HG02678 (cell line): ENCODE data around the gene HOXA6.
A peak's percentile ranks its signal among the peaks of the same experiment; 100 is the strongest.

Experiments used
- ATAC-seq: cut with Tn5 transposase; IDR thresholded peaks from one replicate; pipeline ENCODE4 v1.9.1; 2021; ENCODE audit warnings: mild to moderate bottlenecking, moderate library complexity; ENCODE audit not compliant: unreplicated experiment

HOXA6 gene

GRCh38 chr7:27141137-27141922 is 6.2 kb downstream of the HOXA6 start:
- no peak for ATAC-seq

DNA sequence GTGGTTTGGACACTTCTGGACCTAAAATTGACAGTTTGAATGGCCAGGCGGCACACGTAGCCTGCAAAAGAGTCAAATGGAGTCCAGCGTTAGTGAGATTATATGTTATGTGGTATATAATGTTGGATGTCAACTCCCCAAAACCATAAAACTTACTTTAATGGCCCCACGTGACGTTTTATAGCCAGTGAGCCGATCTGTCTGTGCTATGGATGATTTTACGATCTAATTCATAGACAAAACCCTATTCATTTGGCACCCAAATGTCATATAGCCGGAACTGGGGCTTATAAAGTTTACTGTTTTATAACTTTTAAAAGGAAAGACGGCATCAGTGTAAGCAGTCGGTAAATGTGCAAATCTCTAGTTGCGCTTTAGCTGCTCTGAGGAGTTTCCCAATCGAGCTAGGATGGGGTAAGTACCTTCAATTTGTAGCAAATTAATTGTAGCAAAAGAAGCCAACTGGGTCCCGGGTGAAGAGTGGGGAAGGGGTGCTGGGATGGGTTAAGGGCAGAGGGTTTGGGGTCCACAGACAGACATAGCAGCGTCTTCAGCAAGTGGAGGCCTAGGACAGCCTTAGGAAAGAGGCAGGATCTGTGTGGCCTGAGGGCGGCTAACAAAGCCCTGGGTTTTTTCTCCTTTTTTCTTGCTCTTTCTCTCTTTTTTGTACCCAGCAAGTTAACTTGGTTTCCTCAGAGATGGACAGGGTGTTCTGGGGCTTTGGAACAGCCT is 7.3 kb downstream of the HOXA6 start:
- ATAC-seq = no peak

DNA sequence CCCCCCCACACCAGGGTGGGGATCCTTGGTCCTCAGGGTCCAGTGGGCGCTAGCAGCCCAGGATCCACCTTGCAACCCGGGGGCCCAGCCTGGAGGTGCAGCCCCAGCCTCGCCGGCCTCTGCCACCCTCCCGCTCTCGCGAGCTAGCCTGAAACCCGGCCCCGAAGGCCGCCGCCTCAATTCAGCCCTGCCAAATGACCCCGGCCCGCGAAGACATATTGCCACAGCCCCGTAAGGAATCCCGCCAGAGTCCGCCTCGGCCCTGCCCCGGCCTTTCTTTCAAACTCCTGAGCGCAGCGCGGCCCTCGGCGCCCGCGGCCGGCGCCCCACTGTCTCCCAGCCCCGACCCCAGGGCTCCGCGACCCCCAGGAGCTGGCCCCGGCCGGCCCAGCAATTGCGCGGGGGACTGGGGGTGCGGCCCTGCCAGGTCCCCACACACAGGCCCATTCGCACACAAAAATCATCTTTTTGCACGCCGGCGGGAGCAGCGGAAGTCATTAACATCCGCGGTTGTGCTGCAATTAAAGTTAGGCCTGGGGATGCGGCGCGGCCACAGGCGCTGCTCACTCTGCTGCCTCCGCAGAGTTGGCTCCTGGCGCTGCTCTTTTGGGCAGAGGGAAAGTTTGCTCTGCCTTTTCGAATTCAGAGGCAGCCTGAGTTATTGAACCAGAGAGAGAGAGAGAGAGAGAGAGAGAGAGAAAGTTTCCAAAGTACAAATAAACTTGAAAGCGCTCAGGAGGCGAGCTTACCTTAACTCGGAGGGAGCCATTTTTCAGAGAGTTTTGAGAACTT is 8.0 kb downstream of the HOXA6 start:
- no peak for ATAC-seq

GRCh38 chr7:27138985-27139333 is 8.6 kb downstream of the HOXA6 start:
- ATAC-seq = no peak

DNA sequence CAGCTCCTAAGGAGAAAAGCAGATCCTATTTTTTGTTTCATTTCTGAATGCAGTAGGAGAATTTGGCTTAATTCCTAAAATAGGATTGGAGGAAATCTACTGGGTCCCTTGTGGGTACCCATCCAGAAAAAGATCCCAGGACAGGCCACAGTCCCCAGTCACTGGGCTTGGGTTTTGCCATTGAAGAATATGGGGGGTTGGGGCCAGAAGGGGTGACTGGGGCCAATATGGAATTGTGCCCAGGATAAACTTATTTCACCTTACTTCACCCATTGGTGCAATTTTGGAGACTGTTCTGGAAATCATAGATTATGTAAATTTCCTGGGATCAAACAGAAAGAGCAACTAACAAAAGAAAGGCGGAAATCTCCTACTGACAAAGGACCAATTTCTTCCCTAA is 9.1 kb downstream of the HOXA6 start:
- ATAC-seq = no peak

DNA sequence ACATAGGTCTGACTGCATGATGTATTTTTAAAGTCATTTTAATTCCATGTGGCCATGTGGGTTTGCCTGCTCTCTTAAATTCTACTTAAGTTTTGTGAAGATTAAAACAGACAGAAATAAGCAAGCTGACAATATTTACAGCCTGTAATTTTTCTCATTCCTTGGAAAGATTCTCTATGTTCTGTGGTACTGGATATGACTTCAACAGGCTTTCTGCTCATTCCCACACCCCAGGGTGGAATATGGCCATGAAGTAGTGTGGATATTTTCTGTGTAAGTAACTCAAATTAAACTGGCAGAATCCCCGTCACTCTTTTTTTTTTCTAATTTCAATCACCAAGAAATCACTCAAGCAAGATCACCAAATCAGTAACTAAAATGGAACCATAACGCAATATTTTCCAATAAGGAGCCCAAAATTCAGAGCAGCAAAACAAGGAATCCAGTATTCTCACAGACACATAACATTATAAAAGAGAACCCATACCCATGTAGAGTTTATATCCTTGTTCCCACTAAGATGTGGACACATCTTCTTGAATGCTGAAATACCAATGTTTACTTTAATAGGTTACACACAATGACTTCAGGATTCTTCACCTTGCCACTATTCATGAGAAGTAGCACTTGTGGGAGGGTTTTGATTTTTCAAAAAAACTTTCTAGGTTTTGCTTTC is 9.8 kb downstream of the HOXA6 start:
- no peak for ATAC-seq

GRCh38 chr7:27134392-27134791 is 13.2 kb downstream of the HOXA6 start:
- ATAC-seq = no peak

GRCh38 chr7:27133409-27134231 is 14.0 kb downstream of the HOXA6 start:
- no peak for ATAC-seq

DNA sequence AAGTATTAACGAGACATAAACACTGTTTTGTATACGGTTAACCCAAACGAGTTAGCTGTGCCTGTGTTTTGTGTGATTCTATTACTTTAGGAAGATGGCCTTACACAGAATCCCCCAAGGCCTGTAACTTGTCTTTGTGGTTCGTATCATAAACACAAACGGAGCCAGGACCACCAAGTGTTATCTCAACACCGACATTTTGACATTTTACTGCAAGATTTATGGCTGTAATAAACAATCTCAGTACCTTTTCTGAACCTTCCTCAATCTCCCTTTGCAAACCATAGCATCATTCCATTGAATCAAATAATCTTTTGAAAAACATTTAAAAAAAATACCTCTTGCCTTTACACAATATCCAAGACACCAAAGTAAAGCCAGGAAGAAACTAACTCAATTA is 14.6 kb downstream of the HOXA6 start:
- no peak for ATAC-seq

GRCh38 chr7:27132214-27132613 is 15.4 kb downstream of the HOXA6 start:
- no peak for ATAC-seq

DNA sequence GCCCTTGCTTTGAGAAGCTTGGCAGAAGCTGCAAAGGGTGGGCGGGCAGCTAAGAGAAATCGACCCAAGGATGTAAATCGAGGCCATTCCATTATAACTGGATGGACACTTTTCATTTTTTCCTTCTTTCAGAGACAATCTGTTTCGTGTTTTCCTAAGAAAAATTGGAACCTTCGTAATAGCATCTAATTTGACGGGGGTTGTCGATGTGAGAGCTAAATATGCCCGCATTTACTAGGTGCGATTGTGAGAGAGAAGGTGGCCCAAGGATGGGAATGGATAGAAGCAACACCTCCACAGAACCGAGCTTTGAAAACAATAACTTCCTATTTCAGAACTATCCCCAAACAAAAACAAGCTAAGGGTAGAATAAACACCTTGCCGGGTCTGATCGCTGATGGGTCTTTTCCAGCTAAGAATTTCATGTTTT is 16.2 kb downstream of the HOXA6 start:
- no peak for ATAC-seq

DNA sequence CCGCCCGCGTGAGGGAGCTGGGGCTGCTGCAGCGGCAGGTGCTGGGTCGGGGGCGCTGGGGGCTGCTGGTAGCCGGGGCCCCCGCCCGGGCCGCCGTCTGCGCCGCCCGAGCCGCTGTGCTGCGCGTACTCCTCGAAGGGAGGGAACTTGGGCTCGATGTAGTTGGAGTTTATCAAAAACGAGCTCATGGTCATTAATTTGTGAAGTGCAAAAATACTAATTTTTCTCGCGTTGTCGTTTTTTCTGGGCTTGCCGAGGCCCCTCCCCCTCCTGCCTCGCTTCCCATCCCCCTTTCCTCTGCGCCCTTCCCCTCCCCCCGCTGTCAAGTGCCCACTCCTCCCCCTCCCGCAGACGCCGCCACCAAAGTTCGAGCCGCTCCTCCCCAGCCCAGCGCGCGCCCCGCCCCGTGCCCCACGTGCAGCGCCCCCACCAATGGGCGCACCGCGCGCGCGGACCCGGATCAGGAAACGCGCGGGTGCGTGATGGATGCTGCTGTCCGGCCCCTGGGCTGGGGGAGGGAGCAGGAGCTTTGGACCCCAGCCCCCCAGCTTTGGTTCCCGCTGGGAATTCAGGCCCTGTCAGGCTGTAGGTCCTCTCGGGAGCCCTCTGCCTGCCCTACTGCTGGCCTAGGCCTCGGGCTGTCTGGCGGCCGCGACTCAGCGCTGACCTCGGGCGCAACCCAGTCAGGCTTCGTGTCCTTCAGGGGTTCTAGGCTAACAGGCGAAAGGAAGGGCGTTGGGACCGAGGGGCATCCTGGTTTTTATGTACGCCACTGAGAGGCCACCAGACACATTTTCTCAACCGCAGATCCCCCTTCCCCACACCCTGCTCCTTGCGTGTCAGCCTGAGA is 16.8 kb downstream of the HOXA6 start, which contains the start of gene HOXA4:
HOXA4 (minus strand) TSS at position 218 of the 850 bp plus-strand sequence; CDS start at position 194, 24 bp downstream.
- peak; percentile 47 for ATAC-seq

GRCh38 chr7:27129729-27130539 is 17.6 kb downstream of the HOXA6 start:
- no peak for ATAC-seq

DNA sequence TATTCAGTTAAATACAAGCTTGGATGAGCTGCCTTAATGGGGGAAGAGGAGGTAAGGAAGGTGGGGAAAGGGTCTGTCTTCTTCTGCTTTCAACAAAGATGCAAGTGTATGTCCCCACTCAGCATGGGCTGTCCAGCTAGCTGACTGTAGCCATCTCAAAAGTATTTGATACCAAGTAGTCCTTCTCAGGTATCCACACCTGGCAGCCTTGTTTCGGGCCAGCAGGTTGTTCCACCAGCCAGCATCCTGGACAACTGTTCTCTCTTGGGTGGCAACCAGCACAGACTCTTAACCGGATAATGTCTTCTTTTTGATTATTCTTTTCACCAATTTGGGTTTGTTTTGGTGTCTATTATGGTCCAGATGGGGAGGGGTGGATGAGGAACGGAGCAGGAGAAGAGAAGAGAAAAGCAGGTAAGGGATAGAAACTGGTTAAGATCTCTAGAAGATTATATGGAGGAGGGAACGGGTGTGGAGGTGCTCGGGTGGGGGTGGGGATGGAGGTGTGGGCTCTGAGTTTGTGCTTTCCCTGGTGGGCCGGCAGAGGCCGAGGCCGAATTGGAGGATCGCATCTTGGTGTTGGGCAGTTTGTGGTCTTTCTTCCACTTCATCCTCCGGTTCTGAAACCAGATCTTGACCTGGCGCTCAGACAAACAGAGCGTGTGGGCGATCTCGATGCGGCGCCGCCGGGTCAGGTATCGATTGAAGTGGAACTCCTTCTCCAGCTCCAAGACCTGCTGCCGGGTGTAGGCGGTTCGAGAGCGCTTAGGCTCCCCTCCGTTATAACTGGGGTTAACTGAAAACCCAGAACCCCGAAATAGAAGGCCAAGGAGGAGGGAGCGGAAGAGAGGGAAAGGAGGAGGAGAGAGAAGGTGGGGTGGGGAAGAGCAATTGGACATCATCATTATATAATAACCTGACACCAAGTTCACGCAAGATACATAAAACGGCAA is 18.5 kb downstream of the HOXA6 start:
- no peak for ATAC-seq

DNA sequence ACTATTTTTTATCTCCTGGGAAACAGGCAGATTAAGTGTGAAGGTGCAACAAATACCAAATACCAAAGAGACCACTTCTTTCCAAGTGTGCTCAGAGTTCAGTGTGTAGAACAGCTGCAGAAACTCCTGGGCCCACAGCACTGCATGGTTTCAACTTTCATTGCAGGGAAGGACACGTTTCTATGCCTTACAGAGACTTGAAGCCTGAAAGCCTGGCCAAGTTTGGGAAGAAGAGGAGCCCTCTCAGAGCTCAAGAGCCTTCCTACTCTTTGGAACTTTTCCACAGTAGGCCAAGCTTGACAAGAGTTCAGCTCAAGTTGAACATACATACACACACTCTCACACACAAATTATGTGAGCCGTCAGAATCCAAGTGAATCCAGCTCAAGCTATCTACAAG is 19.5 kb downstream of the HOXA6 start:
- no peak for ATAC-seq

DNA sequence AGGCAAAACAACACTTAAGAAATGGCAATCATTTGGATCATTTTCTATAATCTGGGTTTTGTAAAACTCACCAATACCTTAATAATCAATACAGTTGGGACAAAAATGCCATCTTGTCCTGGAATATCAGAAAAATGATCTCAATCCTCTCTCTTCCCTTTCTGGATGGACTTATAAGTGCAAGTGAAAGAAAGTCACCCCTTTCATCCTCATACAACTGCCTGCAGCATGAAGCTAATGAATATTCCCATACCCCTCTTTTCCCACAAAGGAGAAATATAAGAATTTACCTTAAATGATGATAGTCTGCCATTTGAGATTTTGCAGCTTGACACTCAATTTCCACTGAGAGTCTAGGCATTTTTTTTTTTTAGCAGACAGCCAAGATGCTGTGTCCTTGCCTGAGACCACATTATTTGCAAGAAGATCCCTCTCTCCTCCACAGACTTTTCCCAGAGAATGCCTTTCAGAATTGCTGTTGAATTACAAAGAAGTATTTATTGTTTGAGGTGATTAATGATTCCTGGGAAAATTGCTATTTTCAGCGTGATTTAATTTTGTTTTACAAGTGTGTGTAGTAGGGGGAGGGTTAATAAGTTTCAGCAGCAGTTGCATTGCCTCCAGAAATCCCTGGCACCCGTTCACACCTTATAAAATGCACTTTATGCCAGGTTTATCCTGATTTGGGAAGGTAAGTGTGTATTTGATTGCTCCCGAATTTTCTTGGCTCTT is 20.8 kb downstream of the HOXA6 start:
- ATAC-seq = no peak

DNA sequence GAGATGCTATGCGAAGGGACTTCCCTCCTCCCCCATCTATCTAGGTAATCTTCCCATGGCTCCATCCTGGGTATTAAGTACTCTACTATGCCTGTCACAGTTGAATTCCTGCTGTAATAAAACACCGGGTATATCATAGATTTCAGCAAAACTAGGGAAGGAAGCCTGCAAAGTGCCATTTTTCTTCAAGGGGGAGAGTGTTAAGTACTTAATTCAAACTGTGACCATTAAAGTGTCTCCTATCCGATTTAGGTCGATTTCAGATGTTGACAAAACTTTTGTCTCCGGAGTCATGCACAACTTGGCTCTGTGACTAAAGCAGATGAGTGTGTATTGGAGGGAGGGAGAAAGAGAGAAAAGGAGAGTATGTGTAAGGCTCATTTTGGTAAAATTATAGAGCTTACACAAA is 21.6 kb downstream of the HOXA6 start:
- no peak for ATAC-seq
